ENCODE measurements around the gene RNF150.

DNA sequence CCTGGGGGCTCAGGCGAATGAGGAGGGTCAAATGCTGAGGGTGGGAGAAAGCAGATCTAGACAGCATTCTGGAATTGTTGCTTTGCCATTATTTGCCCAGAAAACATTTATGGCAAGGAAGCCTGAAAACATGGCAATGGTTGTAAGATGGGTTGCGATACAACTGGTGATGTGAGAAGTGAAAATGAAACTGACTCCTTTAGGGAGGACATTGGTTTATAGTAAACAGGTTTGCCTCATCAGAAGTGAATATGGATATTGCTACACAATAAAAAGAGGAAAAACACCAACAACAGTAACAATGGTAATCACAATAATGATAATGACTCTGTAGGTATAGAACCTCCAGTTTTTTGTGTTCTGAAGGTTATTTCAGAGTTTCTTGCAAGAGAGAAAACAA lies 270.1 kb downstream of the RNF150 start:
- TF ChIP-seq, protein P1, sequence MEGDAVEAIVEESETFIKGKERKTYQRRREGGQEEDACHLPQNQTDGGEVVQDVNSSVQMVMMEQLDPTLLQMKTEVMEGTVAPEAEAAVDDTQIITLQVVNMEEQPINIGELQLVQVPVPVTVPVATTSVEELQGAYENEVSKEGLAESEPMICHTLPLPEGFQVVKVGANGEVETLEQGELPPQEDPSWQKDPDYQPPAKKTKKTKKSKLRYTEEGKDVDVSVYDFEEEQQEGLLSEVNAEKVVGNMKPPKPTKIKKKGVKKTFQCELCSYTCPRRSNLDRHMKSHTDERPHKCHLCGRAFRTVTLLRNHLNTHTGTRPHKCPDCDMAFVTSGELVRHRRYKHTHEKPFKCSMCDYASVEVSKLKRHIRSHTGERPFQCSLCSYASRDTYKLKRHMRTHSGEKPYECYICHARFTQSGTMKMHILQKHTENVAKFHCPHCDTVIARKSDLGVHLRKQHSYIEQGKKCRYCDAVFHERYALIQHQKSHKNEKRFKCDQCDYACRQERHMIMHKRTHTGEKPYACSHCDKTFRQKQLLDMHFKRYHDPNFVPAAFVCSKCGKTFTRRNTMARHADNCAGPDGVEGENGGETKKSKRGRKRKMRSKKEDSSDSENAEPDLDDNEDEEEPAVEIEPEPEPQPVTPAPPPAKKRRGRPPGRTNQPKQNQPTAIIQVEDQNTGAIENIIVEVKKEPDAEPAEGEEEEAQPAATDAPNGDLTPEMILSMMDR (IDR thresholded peaks at IDR 0.05): no peak
- no peak for TF ChIP-seq POLR2AphosphoS5 (IDR thresholded peaks at IDR 0.05; ENCODE audit: low read depth, low read length)
